PC-3 (cell line): ENCODE data around the gene ITPKC. TPM values are rescaled to one million over a fixed set of nuclear protein-coding genes. Genes with fewer than 3 reads are reported as not detected.
A peak's percentile ranks its signal among the peaks of the same experiment; 100 is the strongest.

ENCODE experiments used
- ATAC-seq: fragments of 200-7000 bp; cut with Tn5 transposase; 2 replicates; pipeline ENCODE4 v1.9.1; 2020; ENCODE audit warnings: mild to moderate bottlenecking, moderate library complexity
- BruUV-seq: library from RNA; stranded (reverse); fragments of 400-500 nt; replicated peaks from 2 replicates; lab custom pipeline; 2021; lab: Mats Ljungman, UMichigan
- CTCF ChIA-PET: fragments of 300-600 bp; sonication (Branson Sonifier 250); formaldehyde crosslinking; loops from one replicate; lab custom pipeline; 2022; ENCODE audit warnings: antibody characterized with exemption; lab: Charles Lee
- POLR2A ChIA-PET: fragments of 300-600 bp; sonication (Branson Sonifier 250); formaldehyde crosslinking; loops from one replicate; lab custom pipeline; 2022; ENCODE audit warnings: antibody characterized with exemption; ENCODE audit not compliant: unreplicated experiment; lab: Charles Lee
- DNase-seq: peaks from one replicate; pipeline ENCODE4 v3.0.0-alpha.2; 2015
- H2AFZ ChIP-seq: fragments of 300-600 bp; sonication (generic); 2 replicates; pipeline ENCODE4 v1.6.0; 2016; ENCODE audit warnings: antibody characterized with exemption, low read length
- H3F3A ChIP-seq: fragments of 300-600 bp; sonication (generic); one replicate; pipeline ENCODE4 v1.6.0; 2017; ENCODE audit warnings: antibody characterized with exemption, low read length, control low read depth, mild to moderate bottlenecking; ENCODE audit not compliant: unreplicated experiment
- H3K27ac ChIP-seq: fragments of 300-600 bp; sonication (generic); 2 replicates; pipeline ENCODE4 v1.5.1; 2016; ENCODE audit warnings: mild to moderate bottlenecking, low read length
- H3K27me3 ChIP-seq: fragments of 300-600 bp; sonication (generic); 2 replicates; pipeline ENCODE4 v1.6.1; 2016; ENCODE audit warnings: low read length, mixed read lengths
- H3K36me3 ChIP-seq: fragments of 300-600 bp; sonication (generic); 2 replicates; pipeline ENCODE4 v1.6.1; 2016; ENCODE audit warnings: low read depth, mixed run types, low read length, mixed read lengths
- H3K4me1 ChIP-seq: fragments of 300-600 bp; sonication (generic); 2 replicates; pipeline ENCODE4 v1.5.1; 2016; ENCODE audit warnings: low read length; ENCODE audit not compliant: insufficient read depth
- H3K4me2 ChIP-seq: fragments of 300-600 bp; sonication (generic); 2 replicates; pipeline ENCODE4 v1.6.0; 2016; ENCODE audit warnings: low read length
- H3K4me3 ChIP-seq: fragments of 300-600 bp; sonication (generic); 2 replicates; pipeline ENCODE4 v1.5.1; 2016; ENCODE audit warnings: mild to moderate bottlenecking, low read length, mixed read lengths
- H3K79me2 ChIP-seq: fragments of 300-600 bp; sonication (generic); 2 replicates; pipeline ENCODE4 v1.6.1; 2017; ENCODE audit warnings: low read length, mixed read lengths
- H3K9ac ChIP-seq: fragments of 300-600 bp; sonication (generic); 2 replicates; pipeline ENCODE4 v1.6.0; 2016; ENCODE audit warnings: mild to moderate bottlenecking, low read length
- H3K9me2 ChIP-seq: fragments of 300-600 bp; sonication (generic); replicated peaks from 2 replicates; pipeline ENCODE4 v1.6.1; 2016; ENCODE audit warnings: mixed run types, low read length, mixed read lengths
- H3K9me3 ChIP-seq: fragments of 300-600 bp; sonication (generic); 2 replicates; pipeline ENCODE4 v1.6.1; 2016; ENCODE audit warnings: low read length, mixed read lengths
- H4K20me1 ChIP-seq: fragments of 300-600 bp; sonication (generic); 2 replicates; pipeline ENCODE4 v1.6.1; 2016; ENCODE audit warnings: low read length, mixed read lengths
- EZH2 ChIP-seq: fragments of 300-600 bp; sonication (generic); IDR thresholded peaks from one replicate; pipeline ENCODE4 v1.6.1; 2017; ENCODE audit warnings: antibody characterized with exemption, mild to moderate bottlenecking, low read length; ENCODE audit not compliant: unreplicated experiment
- EZH2phosphoT487 ChIP-seq: fragments of 300-600 bp; sonication (generic); IDR thresholded peaks from 2 replicates; pipeline ENCODE4 v1.6.1; 2018; ENCODE audit warnings: mild to moderate bottlenecking, antibody characterized with exemption, low read length, borderline replicate concordance
- intact Hi-C: fragments of 100-400 bp; cut with micrococcal nuclease; formaldehyde crosslinking; loops from 2 replicates; pipeline ENCODE4 v1.9.0; 2023
- total RNA-seq: library from RNA; depleted of rRNA; stranded (reverse); fragments of >200 nt; gene quantifications from 2 replicates; pipeline ENCODE4 v1.2.3, GENCODE V29; 2014
- TF ChIP-seq, protein P1 (sequence below): fragments of 300-600 bp; sonication (generic); conservative IDR thresholded peaks from 2 replicates; pipeline ENCODE4 v1.5.1; 2017; ENCODE audit warnings: antibody characterized with exemption, low read depth, mild to moderate bottlenecking, low read length

Gene ITPKC
- total RNA-seq, 1 experiment from 2014 or later = 28.4 TPM

DNA sequence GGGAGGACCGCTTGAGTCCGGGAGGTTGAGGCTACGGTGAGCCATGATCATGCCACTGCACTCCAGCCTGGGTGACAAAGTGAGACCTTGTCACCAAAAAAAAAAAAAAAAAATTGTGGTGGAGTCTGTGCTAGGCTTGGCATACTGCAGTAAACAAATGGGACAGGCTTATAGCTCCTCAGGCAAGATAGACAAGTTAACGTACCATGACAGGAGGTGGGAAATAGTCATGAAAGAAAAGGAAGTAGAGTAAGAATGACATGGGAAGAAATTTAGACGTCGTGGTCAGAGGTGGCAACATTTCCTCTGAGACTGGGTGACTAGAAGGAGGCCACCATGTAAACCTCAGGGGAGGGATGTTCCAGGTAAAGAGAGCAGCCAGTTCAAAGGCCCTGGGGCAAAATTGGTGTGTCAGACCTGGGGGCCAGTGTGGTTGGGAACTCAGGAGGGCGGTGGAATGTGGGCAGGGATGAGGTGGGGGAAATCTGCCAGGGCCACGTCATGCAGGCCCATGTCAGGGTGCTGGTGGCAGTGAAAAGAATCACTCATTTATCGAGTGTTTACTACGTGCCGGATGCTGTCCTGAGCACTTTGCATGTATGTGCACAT lies 39.7 kb downstream of the ITPKC start:
- TF ChIP-seq EZH2phosphoT487 (no peak), EZH2 (no peak)
- TF ChIP-seq, protein P1, sequence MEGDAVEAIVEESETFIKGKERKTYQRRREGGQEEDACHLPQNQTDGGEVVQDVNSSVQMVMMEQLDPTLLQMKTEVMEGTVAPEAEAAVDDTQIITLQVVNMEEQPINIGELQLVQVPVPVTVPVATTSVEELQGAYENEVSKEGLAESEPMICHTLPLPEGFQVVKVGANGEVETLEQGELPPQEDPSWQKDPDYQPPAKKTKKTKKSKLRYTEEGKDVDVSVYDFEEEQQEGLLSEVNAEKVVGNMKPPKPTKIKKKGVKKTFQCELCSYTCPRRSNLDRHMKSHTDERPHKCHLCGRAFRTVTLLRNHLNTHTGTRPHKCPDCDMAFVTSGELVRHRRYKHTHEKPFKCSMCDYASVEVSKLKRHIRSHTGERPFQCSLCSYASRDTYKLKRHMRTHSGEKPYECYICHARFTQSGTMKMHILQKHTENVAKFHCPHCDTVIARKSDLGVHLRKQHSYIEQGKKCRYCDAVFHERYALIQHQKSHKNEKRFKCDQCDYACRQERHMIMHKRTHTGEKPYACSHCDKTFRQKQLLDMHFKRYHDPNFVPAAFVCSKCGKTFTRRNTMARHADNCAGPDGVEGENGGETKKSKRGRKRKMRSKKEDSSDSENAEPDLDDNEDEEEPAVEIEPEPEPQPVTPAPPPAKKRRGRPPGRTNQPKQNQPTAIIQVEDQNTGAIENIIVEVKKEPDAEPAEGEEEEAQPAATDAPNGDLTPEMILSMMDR = no peak
- no peak overlapping the region for H2AFZ ChIP-seq
- H3K36me3 ChIP-seq = peaks cover 33% of the 10 kb centered on the region
- H3F3A ChIP-seq = no peaks in the 10 kb centered on the region
- CTCF ChIA-PET = no interaction called here
- POLR2A ChIA-PET = no interaction called here
- H3K27ac ChIP-seq = no peak overlapping the region
- no peaks in the 10 kb centered on the region for H3K27me3 ChIP-seq
- intact Hi-C loops = no loop called here
- peak overlapping the region; percentile 15 for H3K4me2 ChIP-seq
- peaks cover 74% of the 10 kb centered on the region for H3K79me2 ChIP-seq
- BruUV-seq = no TSS peak
- no peak overlapping the region for H3K4me3 ChIP-seq
- H3K9me3 ChIP-seq = no peaks in the 10 kb centered on the region
- peak; percentile 51 for ATAC-seq
- DNase-seq = peak; percentile 51
- H4K20me1 ChIP-seq = peaks cover 37% of the 10 kb centered on the region
- H3K9ac ChIP-seq = no peak overlapping the region
- peaks cover 33% of the 10 kb centered on the region for H3K4me1 ChIP-seq
- no peaks in the 10 kb centered on the region for H3K9me2 ChIP-seq

DNA sequence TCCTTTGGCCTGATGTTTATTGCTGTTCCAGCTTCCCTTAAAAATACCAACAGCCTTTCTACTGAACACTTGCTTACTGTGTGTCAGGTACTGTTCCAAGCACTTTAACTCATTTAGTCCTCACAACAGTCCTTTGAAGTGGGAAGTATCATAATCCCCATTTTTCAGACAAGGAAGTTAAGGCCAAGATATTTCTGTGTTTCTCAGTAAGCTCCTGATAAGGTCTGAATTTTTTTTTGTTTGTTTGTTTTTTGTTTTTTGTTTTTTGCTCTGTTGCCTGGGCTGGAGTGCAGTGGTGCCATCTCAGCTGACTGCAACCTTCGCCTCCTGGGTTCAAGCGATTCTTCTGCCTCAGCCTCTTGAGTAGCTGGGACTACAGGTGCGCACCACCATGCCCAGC lies 41.6 kb downstream of the ITPKC start:
- Histone ChIP-seq H3K36me3 (peaks cover 47% of the 10 kb centered on the region), H3K4me1 (peaks cover 29% of the 10 kb centered on the region), H3K9me3 (no peaks in the 10 kb centered on the region), H3K27me3 (no peaks in the 10 kb centered on the region), H3K27ac (no peak overlapping the region), H4K20me1 (peaks cover 29% of the 10 kb centered on the region), H3K4me2 (no peak overlapping the region), H2AFZ (no peak overlapping the region), H3F3A (no peaks in the 10 kb centered on the region), H3K4me3 (no peak overlapping the region), H3K9me2 (no peaks in the 10 kb centered on the region), H3K9ac (no peak overlapping the region), H3K79me2 (peaks cover 55% of the 10 kb centered on the region)
- ATAC-seq = no peak
- CTCF ChIA-PET = no interaction called here
- no peak for TF ChIP-seq EZH2
- TF ChIP-seq, protein P1 = no peak
- no peak for TF ChIP-seq EZH2phosphoT487
- intact Hi-C loops = no loop called here
- no peak for DNase-seq
- POLR2A ChIA-PET = no interaction called here
- BruUV-seq = no TSS peak

DNA sequence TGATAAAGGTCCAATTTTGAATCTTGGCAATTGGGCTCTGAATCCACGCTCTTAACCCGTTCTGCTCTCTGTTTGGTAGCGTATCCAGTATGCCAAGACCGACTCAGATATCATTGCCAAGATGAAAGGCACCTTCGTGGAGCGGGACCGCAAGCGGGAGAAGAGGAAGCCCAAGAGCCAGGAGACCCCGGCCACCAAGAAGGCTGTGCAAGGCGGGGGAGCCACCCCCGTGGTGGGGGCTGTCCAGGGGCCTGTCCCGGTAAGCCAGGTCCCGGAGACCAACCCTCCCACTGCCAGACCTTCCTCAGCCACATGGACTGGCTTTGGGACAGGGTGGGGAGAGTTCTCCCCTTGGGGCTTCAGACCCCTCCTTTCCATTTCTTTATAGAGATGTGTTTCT lies 42.4 kb downstream of the ITPKC start:
- H4K20me1 ChIP-seq = peaks cover 26% of the 10 kb centered on the region
- no peak overlapping the region for H3K27ac ChIP-seq
- ATAC-seq = no peak
- DNase-seq = no peak
- H3K79me2 ChIP-seq = peaks cover 47% of the 10 kb centered on the region
- TF ChIP-seq EZH2phosphoT487 (no peak), EZH2 (no peak)
- TF ChIP-seq, protein P1 = no peak
- no peaks in the 10 kb centered on the region for H3K27me3 ChIP-seq
- H3F3A ChIP-seq = no peaks in the 10 kb centered on the region
- no peaks in the 10 kb centered on the region for H3K9me3 ChIP-seq
- H3K4me3 ChIP-seq = no peak overlapping the region
- POLR2A ChIA-PET = no interaction called here
- no peak overlapping the region for H3K4me2 ChIP-seq
- H3K9ac ChIP-seq = no peak overlapping the region
- CTCF ChIA-PET = no interaction called here
- peaks cover 55% of the 10 kb centered on the region for H3K36me3 ChIP-seq
- no peak overlapping the region for H2AFZ ChIP-seq
- peaks cover 24% of the 10 kb centered on the region for H3K4me1 ChIP-seq
- no peaks in the 10 kb centered on the region for H3K9me2 ChIP-seq
- no TSS peak for BruUV-seq
- intact Hi-C loops = no loop called here
